ENCODE results near the gene ABHD15. TPM values are rescaled to one million over a fixed set of nuclear protein-coding genes. Genes with fewer than 3 reads are reported as not detected.

The ABHD15 gene
- total RNA-seq, 1 experiment from 2014 or later, result 8.2 TPM

- TF ChIP-seq EGR1 (IDR thresholded peaks at IDR 0.05; ENCODE audit: low read depth) (no peak), ZNF274 (IDR thresholded peaks at IDR 0.05; ENCODE audit: low read depth, low read length) (no peak), ATF3 (IDR thresholded peaks at IDR 0.05) (no peak)
Observed at GRCh38 chr17:29612094-29612403, 45.2 kb upstream of the ABHD15 start (continued).

- Histone ChIP-seq H3K4me2 (ENCODE audit: low read length) (no peak overlapping the region), H3K9me2 (ENCODE audit: insufficient read depth) (no peaks in the 10 kb centered on the region), H3K9ac (ENCODE audit: low read length) (no peak overlapping the region), H3K4me3 (replicated peaks in 1 of 2; ENCODE audit: low read depth in 1 of 2, low read length in 2 of 2) (no peak overlapping the region), H3K27ac (ENCODE audit: low read depth, low read length) (no peak overlapping the region), H2AFZ (ENCODE audit: low read depth, low read length, poor library complexity, severe bottlenecking) (no peak overlapping the region), H3K36me3 (ENCODE audit: control insufficient read depth in 1 of 2, insufficient read depth in 2 of 2, low read length in 2 of 2) (no peaks in the 10 kb centered on the region), H3K27me3 (ENCODE audit: insufficient read depth, low read length) (no peaks in the 10 kb centered on the region), H3K79me2 (ENCODE audit: insufficient read depth, low read length) (peaks cover 4% of the 10 kb centered on the region; the same call in 1 of the 2 replicates), H4K20me1 (ENCODE audit: insufficient read depth) (no peaks in the 10 kb centered on the region), H3K4me1 (ENCODE audit: control insufficient read depth in 1 of 2, insufficient read depth in 2 of 2, low read length in 2 of 2) (peaks cover 0 to 8% of the 10 kb centered on the region in 2 experiments; a peak in 1 of 4 replicates), H3K9me3 (ENCODE audit: control insufficient read depth in 1 of 2, insufficient read depth in 1 of 2, low read depth in 1 of 2, low read length in 2 of 2) (no peaks in the 10 kb centered on the region)
- no TSS peak for BruUV-seq (replicated peaks)
- ChIA-PET POLR2A (no interaction called here), RAD21 (ENCODE audit: low non-redundant PET in 1 of 2, low total read pairs in 2 of 2, uncharacterized antibody in 2 of 2, unreplicated experiment in 2 of 2) (no interaction called here), CTCF (no interaction called here)
- ATAC-seq (no peak), DNase-seq (ENCODE audit: low read depth, low spot score) (no peak)
- intact Hi-C loops (cut with micrococcal nuclease), result no loop called here
- TF ChIP-seq POLR2AphosphoS5 (IDR thresholded peaks at IDR 0.05; ENCODE audit: low read depth, low read length) (no peak), ZNF274 (IDR thresholded peaks at IDR 0.05; ENCODE audit: low read depth, low read length) (no peak), CEBPB (IDR thresholded peaks at IDR 0.05; ENCODE audit: low read depth) (no peak), EZH2phosphoT487 (IDR thresholded peaks at IDR 0.05; ENCODE audit: borderline replicate concordance) (no peak), EZH2 (IDR thresholded peaks at IDR 0.05) (no peak), YY1 (IDR thresholded peaks at IDR 0.05; ENCODE audit: extremely low read depth, insufficient replicate concordance, low read depth, low read length) (no peak), POLR2A (IDR thresholded peaks at IDR 0.05; ENCODE audit: borderline replicate concordance, extremely low read depth, insufficient read depth, insufficient read length) (no peak), RAD21 (IDR thresholded peaks at IDR 0.05; ENCODE audit: low read depth) (no peak), ZFX (IDR thresholded peaks at IDR 0.05) (no peak), TCF7L2 (IDR thresholded peaks at IDR 0.05; ENCODE audit: borderline replicate concordance, extremely low read depth, insufficient read depth, insufficient read length) (no peak), ATF3 (IDR thresholded peaks at IDR 0.05) (no peak), ZBTB33 (IDR thresholded peaks at IDR 0.05; ENCODE audit: extremely low read depth, insufficient replicate concordance, low read length) (no peak)
- TF ChIP-seq, protein P1, sequence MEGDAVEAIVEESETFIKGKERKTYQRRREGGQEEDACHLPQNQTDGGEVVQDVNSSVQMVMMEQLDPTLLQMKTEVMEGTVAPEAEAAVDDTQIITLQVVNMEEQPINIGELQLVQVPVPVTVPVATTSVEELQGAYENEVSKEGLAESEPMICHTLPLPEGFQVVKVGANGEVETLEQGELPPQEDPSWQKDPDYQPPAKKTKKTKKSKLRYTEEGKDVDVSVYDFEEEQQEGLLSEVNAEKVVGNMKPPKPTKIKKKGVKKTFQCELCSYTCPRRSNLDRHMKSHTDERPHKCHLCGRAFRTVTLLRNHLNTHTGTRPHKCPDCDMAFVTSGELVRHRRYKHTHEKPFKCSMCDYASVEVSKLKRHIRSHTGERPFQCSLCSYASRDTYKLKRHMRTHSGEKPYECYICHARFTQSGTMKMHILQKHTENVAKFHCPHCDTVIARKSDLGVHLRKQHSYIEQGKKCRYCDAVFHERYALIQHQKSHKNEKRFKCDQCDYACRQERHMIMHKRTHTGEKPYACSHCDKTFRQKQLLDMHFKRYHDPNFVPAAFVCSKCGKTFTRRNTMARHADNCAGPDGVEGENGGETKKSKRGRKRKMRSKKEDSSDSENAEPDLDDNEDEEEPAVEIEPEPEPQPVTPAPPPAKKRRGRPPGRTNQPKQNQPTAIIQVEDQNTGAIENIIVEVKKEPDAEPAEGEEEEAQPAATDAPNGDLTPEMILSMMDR (IDR thresholded peaks at IDR 0.05 in 2 of 3, conservative IDR thresholded peaks at IDR 0.05 in 1 of 3; ENCODE audit: borderline replicate concordance in 1 of 3, insufficient read depth in 1 of 3, low read depth in 2 of 3, low read length in 2 of 3), result no peak
- TF ChIP-seq, protein P2, sequence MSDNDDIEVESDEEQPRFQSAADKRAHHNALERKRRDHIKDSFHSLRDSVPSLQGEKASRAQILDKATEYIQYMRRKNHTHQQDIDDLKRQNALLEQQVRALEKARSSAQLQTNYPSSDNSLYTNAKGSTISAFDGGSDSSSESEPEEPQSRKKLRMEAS (IDR thresholded peaks at IDR 0.05), result no peak
Observed at GRCh38 chr17:29611351-29612093, 44.7 kb upstream of the ABHD15 start.

All from HCT116 (cell line).